A549 (cell line): ENCODE data around the gene MTHFD2. TPM values are rescaled to one million over a fixed set of nuclear protein-coding genes. Genes with fewer than 3 reads are reported as not detected.
A peak's percentile ranks its signal among the peaks of the same experiment; 100 is the strongest.

Source experiments
- ATAC-seq, 2 experiments: fragments of 200-7000 bp in 1 of 2; fragments of >200 bp in 1 of 2; cut with Nextera tagmentation in 1 of 2; cut with Tn5 transposase in 1 of 2; 3 replicates each; pipeline versions ENCODE4 v1.8.0 to v1.9.1; 2018 to 2020; ENCODE audit warnings: mild to moderate bottlenecking in 1 of 2, moderate library complexity in 1 of 2
- CTCF ChIA-PET: fragments of 300-600 bp; sonication (Branson Sonifier 250); formaldehyde crosslinking; extraction: SDS; loops from one replicate; lab custom pipeline; 2021; ENCODE audit warnings: antibody characterized with exemption, inconsistent platforms; lab: Yijun Ruan, JAX
- POLR2A ChIA-PET: fragments of 350-600 bp; formaldehyde crosslinking; extraction: SDS; loops from one replicate; lab custom pipeline; 2021; ENCODE audit warnings: antibody characterized with exemption, inconsistent platforms; lab: Yijun Ruan, JAX
- DNase-seq, 2 experiments: peaks; one replicate each; pipeline versions ENCODE4 v3.0.0 to v3.0.0-alpha.2; 2011 to 2016; ENCODE audit warnings: low read depth in 1 of 2, low spot score in 1 of 2
- FAIRE-seq: peaks from 2 replicates; lab custom pipeline; 2011; peaks lifted over from hg19 to GRCh38; lab: Jason Lieb, UNC
- H3K27ac ChIP-seq, 2 experiments: fragments of >200 bp; sonication (Bioruptor Twin); formaldehyde crosslinking; 3 replicates each; pipeline ENCODE4 v1.5.1; 2016 to 2017
- H3K4me1 ChIP-seq: fragments of >200 bp; sonication (Bioruptor Twin); formaldehyde crosslinking; 3 replicates; pipeline ENCODE4 v1.6.1; 2016
- H3K4me2 ChIP-seq: fragments of >200 bp; sonication (Bioruptor Twin); formaldehyde crosslinking; 3 replicates; pipeline ENCODE4 v1.6.1; 2016
- H3K4me3 ChIP-seq: fragments of >200 bp; sonication (Bioruptor Twin); formaldehyde crosslinking; 3 replicates; pipeline ENCODE4 v1.5.1; 2016
- H3K9me3 ChIP-seq: fragments of >200 bp; sonication (Bioruptor Twin); formaldehyde crosslinking; 3 replicates; pipeline ENCODE4 v1.6.1; 2016
- BHLHE40 ChIP-seq: IDR thresholded peaks from 2 replicates; pipeline ENCODE4 v1.6.1; 2012; ENCODE audit warnings: low read depth, low read length, inconsistent platforms
- CBX2 ChIP-seq: fragments of 200-600 bp; sonication (generic); IDR thresholded peaks from 2 replicates; pipeline ENCODE4 v1.6.1; 2016; ENCODE audit warnings: low read depth, mild to moderate bottlenecking, borderline replicate concordance
- CBX8 ChIP-seq: fragments of 200-600 bp; sonication (generic); IDR thresholded peaks from 2 replicates; pipeline ENCODE4 v1.6.1; 2016
- CHD4 ChIP-seq: fragments of 200-600 bp; sonication (generic); IDR thresholded peaks from 2 replicates; pipeline ENCODE4 v1.6.1; 2016; ENCODE audit warnings: antibody characterized with exemption, mild to moderate bottlenecking, borderline replicate concordance
- EHMT2 ChIP-seq: fragments of 200-600 bp; sonication (generic); IDR thresholded peaks from 2 replicates; pipeline ENCODE4 v1.6.1; 2016; ENCODE audit warnings: antibody characterized with exemption, low read depth, mild to moderate bottlenecking, moderate library complexity
- EP300 ChIP-seq, 2 experiments: fragments of >200 bp; sonication (Bioruptor Twin); formaldehyde crosslinking; IDR thresholded peaks; 2 replicates in 1 of 2; 3 replicates in 1 of 2; pipeline ENCODE4 v1.6.1; 2016 to 2017
- ESRRA ChIP-seq: fragments of 150-350 bp; IDR thresholded peaks from 2 replicates; pipeline ENCODE4 v1.6.1; 2014; ENCODE audit warnings: mild to moderate bottlenecking, low read length, borderline replicate concordance
- FOSB ChIP-seq: fragments of 250-450 bp; sonication (Bioruptor Pico); IDR thresholded peaks from 2 replicates; pipeline ENCODE4 v1.5.0; 2020; ENCODE audit warnings: mild to moderate bottlenecking, moderate library complexity
- FOSL2 ChIP-seq, 2 experiments: fragments of 450-650 bp in 1 of 2; fragments of >200 bp in 1 of 2; sonication (Bioruptor Twin) in 1 of 2; formaldehyde crosslinking; IDR thresholded peaks; 2 replicates each; pipeline versions ENCODE4 v1.5.0 to v1.6.1; 2016 to 2020; ENCODE audit warnings: mild to moderate bottlenecking in 1 of 2, moderate library complexity in 1 of 2
- GATA3 ChIP-seq: IDR thresholded peaks from 2 replicates; pipeline ENCODE4 v1.6.1; 2012; ENCODE audit warnings: borderline replicate concordance
- HOXA7 ChIP-seq: fragments of 250-450 bp; sonication (Bioruptor Pico); IDR thresholded peaks from 2 replicates; pipeline ENCODE4 v1.5.0; 2020; ENCODE audit warnings: mild to moderate bottlenecking, moderate library complexity
- HOXB5 ChIP-seq: fragments of 250-450 bp; sonication (Bioruptor Pico); IDR thresholded peaks from 2 replicates; pipeline ENCODE4 v1.5.0; 2020; ENCODE audit warnings: mild to moderate bottlenecking, moderate library complexity
- JUN ChIP-seq, 2 experiments: fragments of >200 bp; sonication (Bioruptor Twin); formaldehyde crosslinking; IDR thresholded peaks; 2 replicates in 1 of 2; 3 replicates in 1 of 2; pipeline ENCODE4 v1.6.1; 2016 to 2017
- KDM1A ChIP-seq: fragments of 200-600 bp; sonication (generic); IDR thresholded peaks from 2 replicates; pipeline ENCODE4 v1.6.1; 2016; ENCODE audit warnings: low read depth, mild to moderate bottlenecking
- KDM5A ChIP-seq: fragments of 200-600 bp; sonication (generic); IDR thresholded peaks from 2 replicates; pipeline ENCODE4 v1.6.1; 2016; ENCODE audit warnings: antibody characterized with exemption, mild to moderate bottlenecking
- MAFK ChIP-seq: fragments of 450-650 bp; IDR thresholded peaks from 2 replicates; pipeline ENCODE4 v1.6.1; 2014; ENCODE audit not compliant: partially characterized antibody
- NFE2L2 ChIP-seq: fragments of 150-350 bp; conservative IDR thresholded peaks from 2 replicates; pipeline ENCODE4 v1.6.1; 2014; ENCODE audit warnings: low read length
- PHF8 ChIP-seq: fragments of 200-600 bp; sonication (generic); IDR thresholded peaks from 2 replicates; pipeline ENCODE4 v1.6.1; 2016; ENCODE audit warnings: low read depth, mild to moderate bottlenecking, antibody characterized with exemption, moderate library complexity, borderline replicate concordance
- POLR2A ChIP-seq: IDR thresholded peaks from 2 replicates; pipeline ENCODE4 v1.6.1; 2012; ENCODE audit warnings: mild to moderate bottlenecking, low read length
- POLR2AphosphoS2 ChIP-seq: conservative IDR thresholded peaks from 2 replicates; pipeline ENCODE4 v1.6.1; 2012; ENCODE audit warnings: low read length, improper control_type of control experiment, inconsistent platforms
- RARB ChIP-seq: fragments of 250-450 bp; sonication (Bioruptor Pico); IDR thresholded peaks from 2 replicates; pipeline ENCODE4 v1.8.0; 2021; ENCODE audit warnings: mild to moderate bottlenecking, moderate library complexity
- SMC3 ChIP-seq: fragments of >200 bp; sonication (Bioruptor Twin); formaldehyde crosslinking; IDR thresholded peaks from 3 replicates; pipeline ENCODE4 v1.6.1; 2018; ENCODE audit warnings: inconsistent platforms
- WGBS: methylation state at CpG from one replicate; pipeline ENCODE4 v1.1.6; 2017; ENCODE audit errors: missing lambda C conversion rate; 5-methylcytosine and 5-hydroxymethylcytosine counted together
- polyA plus RNA-seq, 4 experiments: library from polyadenylated mRNA; depleted of rRNA in 3 of 4; stranded (reverse); fragments of >200 nt; fragmentation: RNase III in 1 of 4; extraction: RNeasy Plus Mini Kit Qiagen cat#74134 plus additional on column Dnase treatment in 1 of 4; gene quantifications; 2 replicates in 3 of 4; 3 replicates in 1 of 4; pipeline ENCODE4 v1.2.3, GENCODE V29; 2011 to 2017
- TF ChIP-seq, protein P1 (sequence below): IDR thresholded peaks from 2 replicates; pipeline ENCODE4 v1.6.1; 2012
- TF ChIP-seq, protein P2 (sequence below): fragments of 150-350 bp; IDR thresholded peaks from 2 replicates; pipeline ENCODE4 v1.6.1; 2014; ENCODE audit warnings: low read depth, mild to moderate bottlenecking, low read length
- TF ChIP-seq, protein P3 (sequence below): fragments of >200 bp; sonication (Bioruptor Twin); formaldehyde crosslinking; IDR thresholded peaks from 3 replicates; pipeline ENCODE4 v1.5.1; 2016

The MTHFD2 gene
- polyA plus RNA-seq, 2 of the 4 experiments (the other 2 are of a cell fraction): 149 to 608 TPM

DNA sequence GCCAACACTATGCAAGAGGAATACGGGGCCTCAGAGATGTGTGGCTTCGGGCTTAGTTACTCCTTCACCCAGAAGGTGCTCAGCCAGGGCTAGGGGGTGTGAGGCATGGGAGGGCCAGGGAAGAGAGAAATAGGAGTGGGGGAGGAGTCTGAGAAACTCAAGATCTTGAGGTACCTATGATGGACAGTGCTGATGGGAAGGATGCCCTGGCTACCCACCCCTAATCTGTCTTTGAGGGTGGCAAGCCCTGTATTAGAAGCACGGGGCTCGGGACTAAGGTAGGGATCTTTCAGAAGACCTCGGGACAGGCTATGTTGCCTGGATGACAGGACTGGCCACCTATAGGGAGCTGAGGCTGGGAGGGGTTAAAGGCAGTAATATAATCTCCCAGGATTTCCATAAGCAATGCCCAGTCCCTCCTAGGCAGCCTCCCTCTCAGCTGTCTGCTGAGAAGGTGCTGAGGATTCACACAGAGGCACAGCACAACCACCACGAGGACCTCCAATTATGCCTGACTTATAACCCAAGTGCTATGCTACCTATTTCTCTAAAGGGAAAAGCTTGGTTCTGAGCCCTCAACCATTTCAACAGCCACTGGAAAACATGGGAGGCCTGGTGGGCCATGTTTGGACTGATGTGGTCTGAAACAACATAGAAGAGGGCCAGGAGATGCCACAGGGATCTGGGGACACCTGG, 23.3 kb downstream of the MTHFD2 start:
- Histone ChIP-seq H3K4me1 (no peaks in the 10 kb centered on the region), H3K4me2 (no peak overlapping the region), H3K4me3 (no peak overlapping the region), H3K27ac (no peak overlapping the region), H3K9me3 (no peaks in the 10 kb centered on the region)
- TF ChIP-seq CBX2 (no peak), CBX8 (no peak), FOSL2 (IDR thresholded peaks at IDR 0.05) (no peak), FOSL2 (CRISPR knock-in tag; IDR thresholded peaks at IDR 0.05) (no peak), GATA3 (no peak), NFE2L2 (no peak), KDM5A (no peak), CHD4 (no peak), EP300 (IDR thresholded peaks at IDR 0.05) (no peak), KDM1A (no peak), JUN (IDR thresholded peaks at IDR 0.05) (peak in 1 of 2 experiments; percentile 7; a peak in 2 of 5 replicates), RARB (CRISPR knock-in tag) (no peak), POLR2A (no peak), HOXA7 (0 out of 2 replicates have a peak, but pooled peaks have one; percentile 59), POLR2AphosphoS2 (0 out of 2 replicates have a peak, but pooled peaks have one; percentile 50)
- TF ChIP-seq, protein P1, sequence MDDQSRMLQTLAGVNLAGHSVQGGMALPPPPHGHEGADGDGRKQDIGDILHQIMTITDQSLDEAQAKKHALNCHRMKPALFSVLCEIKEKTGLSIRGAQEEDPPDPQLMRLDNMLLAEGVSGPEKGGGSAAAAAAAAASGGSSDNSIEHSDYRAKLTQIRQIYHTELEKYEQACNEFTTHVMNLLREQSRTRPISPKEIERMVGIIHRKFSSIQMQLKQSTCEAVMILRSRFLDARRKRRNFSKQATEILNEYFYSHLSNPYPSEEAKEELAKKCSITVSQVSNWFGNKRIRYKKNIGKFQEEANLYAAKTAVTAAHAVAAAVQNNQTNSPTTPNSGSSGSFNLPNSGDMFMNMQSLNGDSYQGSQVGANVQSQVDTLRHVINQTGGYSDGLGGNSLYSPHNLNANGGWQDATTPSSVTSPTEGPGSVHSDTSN: no peak
- TF ChIP-seq, protein P2, sequence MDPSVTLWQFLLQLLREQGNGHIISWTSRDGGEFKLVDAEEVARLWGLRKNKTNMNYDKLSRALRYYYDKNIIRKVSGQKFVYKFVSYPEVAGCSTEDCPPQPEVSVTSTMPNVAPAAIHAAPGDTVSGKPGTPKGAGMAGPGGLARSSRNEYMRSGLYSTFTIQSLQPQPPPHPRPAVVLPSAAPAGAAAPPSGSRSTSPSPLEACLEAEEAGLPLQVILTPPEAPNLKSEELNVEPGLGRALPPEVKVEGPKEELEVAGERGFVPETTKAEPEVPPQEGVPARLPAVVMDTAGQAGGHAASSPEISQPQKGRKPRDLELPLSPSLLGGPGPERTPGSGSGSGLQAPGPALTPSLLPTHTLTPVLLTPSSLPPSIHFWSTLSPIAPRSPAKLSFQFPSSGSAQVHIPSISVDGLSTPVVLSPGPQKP: no peak
- 92% methylated on average over 6 of the region's 6 CpGs for WGBS
- ChIA-PET POLR2A (no interaction called here), CTCF (no interaction called here)
- ATAC-seq: peak; percentile 6 to 13; a peak in 2 of 6 replicates
- no peak for DNase-seq
- FAIRE-seq: no peak

DNA sequence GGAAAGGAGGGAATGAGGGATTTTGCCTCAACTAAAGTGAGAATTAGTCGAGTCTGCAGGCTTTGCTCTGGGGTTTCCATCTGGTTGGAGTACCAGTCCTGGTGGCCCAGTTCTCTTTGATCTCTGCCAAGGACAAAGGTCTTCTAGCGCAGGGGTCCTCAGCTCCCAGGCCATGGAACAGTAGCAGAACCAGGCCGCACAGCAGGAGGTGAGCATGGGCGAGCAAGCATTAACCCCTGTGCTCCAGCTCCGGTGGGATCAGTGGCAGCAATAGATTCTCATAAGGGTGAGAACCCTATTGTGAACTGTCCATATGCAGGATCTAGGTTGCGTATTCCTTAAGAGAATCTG, 23.9 kb downstream of the MTHFD2 start:
- FAIRE-seq (no peak), DNase-seq (no peak), ATAC-seq (no peak)
- Histone ChIP-seq H3K4me3 (no peak overlapping the region), H3K9me3 (no peaks in the 10 kb centered on the region), H3K4me2 (no peak overlapping the region), H3K4me1 (no peaks in the 10 kb centered on the region), H3K27ac (no peak overlapping the region)
- ChIA-PET CTCF (no interaction called here), POLR2A (no interaction called here)
- TF ChIP-seq RARB (CRISPR knock-in tag) (no peak), EP300 (IDR thresholded peaks at IDR 0.05) (no peak), EHMT2 (no peak), MAFK (no peak)
- TF ChIP-seq, protein P1: no peak
- WGBS: 93% methylated on average over 6 of the region's 6 CpGs

DNA sequence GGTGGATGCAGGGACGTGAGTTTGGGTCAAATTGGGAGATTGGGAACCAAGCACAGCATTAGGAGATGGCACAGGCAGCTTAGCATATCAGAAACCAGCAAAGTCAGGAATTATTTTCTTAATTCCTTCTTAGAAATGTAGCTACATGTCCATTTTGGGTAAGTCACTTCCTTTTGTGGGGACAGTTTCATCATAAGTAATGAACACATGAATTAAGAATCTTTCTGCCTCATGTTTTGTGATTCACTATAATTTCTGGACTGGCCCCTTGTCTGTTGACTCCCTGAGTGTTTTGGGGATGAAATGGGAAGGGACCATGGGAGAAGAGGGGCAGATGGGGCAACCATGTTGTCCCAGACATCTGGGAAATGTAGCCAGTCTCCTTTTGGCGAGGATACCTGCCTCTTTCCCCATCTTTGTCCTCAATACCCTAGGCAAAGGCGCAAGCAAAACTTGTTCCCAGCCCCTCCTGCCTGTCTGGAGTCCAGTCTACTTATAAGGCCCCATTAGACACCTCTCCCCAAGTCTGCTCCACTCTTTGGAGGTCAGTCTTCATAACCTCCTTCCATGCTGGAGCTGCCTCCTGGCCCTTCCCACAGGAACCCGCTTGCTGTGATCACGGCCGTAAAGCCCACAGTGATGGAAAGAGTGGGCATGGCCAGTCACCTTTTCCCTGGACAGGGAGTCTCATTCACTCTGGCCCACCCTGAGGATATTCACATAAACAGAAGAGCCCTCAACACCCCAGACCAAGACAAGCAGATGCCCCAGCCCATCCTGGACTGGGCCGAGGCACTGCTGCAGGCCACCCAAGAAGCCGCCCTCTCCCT, 25.7 kb downstream of the MTHFD2 start:
- no peaks in the 10 kb centered on the region for H3K4me1 ChIP-seq
- no peak for FAIRE-seq
- no peak for TF ChIP-seq FOSB (CRISPR knock-in tag)
- no peak for TF ChIP-seq HOXB5 (CRISPR knock-in tag)
- TF ChIP-seq, protein P3, sequence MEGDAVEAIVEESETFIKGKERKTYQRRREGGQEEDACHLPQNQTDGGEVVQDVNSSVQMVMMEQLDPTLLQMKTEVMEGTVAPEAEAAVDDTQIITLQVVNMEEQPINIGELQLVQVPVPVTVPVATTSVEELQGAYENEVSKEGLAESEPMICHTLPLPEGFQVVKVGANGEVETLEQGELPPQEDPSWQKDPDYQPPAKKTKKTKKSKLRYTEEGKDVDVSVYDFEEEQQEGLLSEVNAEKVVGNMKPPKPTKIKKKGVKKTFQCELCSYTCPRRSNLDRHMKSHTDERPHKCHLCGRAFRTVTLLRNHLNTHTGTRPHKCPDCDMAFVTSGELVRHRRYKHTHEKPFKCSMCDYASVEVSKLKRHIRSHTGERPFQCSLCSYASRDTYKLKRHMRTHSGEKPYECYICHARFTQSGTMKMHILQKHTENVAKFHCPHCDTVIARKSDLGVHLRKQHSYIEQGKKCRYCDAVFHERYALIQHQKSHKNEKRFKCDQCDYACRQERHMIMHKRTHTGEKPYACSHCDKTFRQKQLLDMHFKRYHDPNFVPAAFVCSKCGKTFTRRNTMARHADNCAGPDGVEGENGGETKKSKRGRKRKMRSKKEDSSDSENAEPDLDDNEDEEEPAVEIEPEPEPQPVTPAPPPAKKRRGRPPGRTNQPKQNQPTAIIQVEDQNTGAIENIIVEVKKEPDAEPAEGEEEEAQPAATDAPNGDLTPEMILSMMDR: no peak
- TF ChIP-seq, protein P1: no peak
- TF ChIP-seq CHD4: no peak
- TF ChIP-seq BHLHE40: no peak
- TF ChIP-seq CBX8: no peak
- TF ChIP-seq ESRRA: no peak
- no peak for TF ChIP-seq SMC3
- no peak for TF ChIP-seq PHF8
- 94% methylated on average over 8 of the region's 8 CpGs for WGBS
- no peak overlapping the region for H3K4me3 ChIP-seq
- H3K9me3 ChIP-seq: no peaks in the 10 kb centered on the region
- POLR2A ChIA-PET: interaction anchor here (1.2 kb wide), 1 partner anchor 25 kb away, joined by 3 read pairs; no protein-coding TSS in a partner anchor
- ATAC-seq: peak; percentile 8 to 15; a peak in 4 of 6 replicates
- no peak for DNase-seq
- CTCF ChIA-PET: no interaction called here
- no peak overlapping the region for H3K4me2 ChIP-seq
- H3K27ac ChIP-seq: no peak overlapping the region
